ENCODE data around the gene RBP5.

RBP5 gene

GRCh38 chr12:7101047-7101693 lies 27.5 kb downstream of the RBP5 start:
- DNase-seq (ENCODE audit: low spot score): no peak

GRCh38 chr12:7100239-7100638 lies 28.4 kb downstream of the RBP5 start:
- no peak for DNase-seq (ENCODE audit: low spot score)

GRCh38 chr12:7099290-7099996 lies 29.2 kb downstream of the RBP5 start:
- DNase-seq (ENCODE audit: low spot score): no peak

- DNase-seq (ENCODE audit: low spot score): no peak
These were observed 31.7 kb downstream of the RBP5 start for GRCh38 chr12:7096979-7097378.

GRCh38 chr12:7096006-7096932 lies 32.4 kb downstream of the RBP5 start:
- no peak for DNase-seq (ENCODE audit: low spot score)

GRCh38 chr12:7093892-7094291 lies 34.8 kb downstream of the RBP5 start:
- peak; percentile 76 for DNase-seq (ENCODE audit: low spot score)

- no peak for DNase-seq (ENCODE audit: low spot score)
These were observed 35.2 kb downstream of the RBP5 start for GRCh38 chr12:7093486-7093885.

GRCh38 chr12:7092986-7093460 lies 35.7 kb downstream of the RBP5 start:
- DNase-seq (ENCODE audit: low spot score): no peak

GRCh38 chr12:7092229-7092985 lies 36.3 kb downstream of the RBP5 start, which contains the start of gene C1R:
Gene C1R (minus strand): TSS chr12:7092445. CDS start chr12:7092388, 57 bp downstream.
- peak; percentile 87 for DNase-seq (ENCODE audit: low spot score)

- DNase-seq (ENCODE audit: low spot score): peak; percentile 42
These were observed 36.9 kb downstream of the RBP5 start for GRCh38 chr12:7091660-7092228.

- no peak for DNase-seq (ENCODE audit: low spot score)
These were observed 37.5 kb downstream of the RBP5 start for GRCh38 chr12:7091171-7091570.

- no peak for DNase-seq (ENCODE audit: low spot score)
These were observed 38.3 kb downstream of the RBP5 start for GRCh38 chr12:7090222-7090998.

GRCh38 chr12:7089196-7089871 lies 39.4 kb downstream of the RBP5 start:
- no peak for DNase-seq (ENCODE audit: low spot score)

GRCh38 chr12:7083125-7083524 lies 45.6 kb downstream of the RBP5 start:
- DNase-seq (ENCODE audit: low spot score): no peak

GRCh38 chr12:7081037-7081436 lies 47.7 kb downstream of the RBP5 start:
- DNase-seq (ENCODE audit: low spot score): no peak

- no peak for DNase-seq (ENCODE audit: low spot score)
These were observed 48.9 kb downstream of the RBP5 start for GRCh38 chr12:7079826-7080125.

- DNase-seq (ENCODE audit: low spot score): no peak
These were observed 50.5 kb downstream of the RBP5 start for GRCh38 chr12:7078163-7078562.

- DNase-seq (ENCODE audit: low spot score): no peak
These were observed 52.2 kb downstream of the RBP5 start for GRCh38 chr12:7076493-7076892.

- DNase-seq (ENCODE audit: low spot score): peak; percentile 64
These were observed 52.8 kb downstream of the RBP5 start for GRCh38 chr12:7075939-7076338.

- no peak for DNase-seq (ENCODE audit: low spot score)
These were observed 53.2 kb downstream of the RBP5 start for GRCh38 chr12:7075518-7075917.

Measured in AG20443 (cell line).